Breast epithelium (tissue), 4 donors: ENCODE measurements around the gene WDR87. TPM values are rescaled to one million over a fixed set of nuclear protein-coding genes. Genes with fewer than 3 reads are reported as not detected.
"Not testable (repeated sequence)": the region's sequence is repeated elsewhere in the genome, so short reads cannot be mapped to it uniquely, and the experiment has no call there.

ENCODE experiments used
- DNase-seq, 2 donors: peaks; one replicate each; pipeline ENCODE4 v3.0.0-alpha.2; 2019; ENCODE audit warnings: low spot score in 2 of 2
- H3K27ac ChIP-seq, 2 donors: fragments of 200-600 bp; sonication (generic) in 1 of 2; one replicate each; pipeline ENCODE4 v1.5.1; 2016 to 2019; ENCODE audit warnings: mild to moderate bottlenecking in 1 of 2
- H3K27me3 ChIP-seq, 2 donors: fragments of 200-600 bp; sonication (generic) in 1 of 2; one replicate each; pipeline versions ENCODE4 v1.5.1 to v1.6.0; 2017 to 2019; ENCODE audit warnings: control low read depth in 1 of 2, mild to moderate bottlenecking in 1 of 2
- H3K36me3 ChIP-seq: fragments of 200-600 bp; one replicate; pipeline ENCODE4 v1.5.1; 2019
- H3K4me1 ChIP-seq, 2 donors: fragments of 200-600 bp; sonication (generic); one replicate each; pipeline ENCODE4 v1.5.1; 2016 to 2019; ENCODE audit warnings: control low read depth in 1 of 2
- H3K4me3 ChIP-seq, 3 donors: fragments of 200-600 bp; sonication (generic); 1 replicate in 2 of 3; 2 replicates in 1 of 3; pipeline ENCODE4 v1.5.1; 2016 to 2019; ENCODE audit warnings: mild to moderate bottlenecking in 3 of 3, moderate library complexity in 2 of 3
- H3K9me3 ChIP-seq, 2 donors: fragments of 200-600 bp; sonication (generic) in 1 of 2; one replicate each; pipeline ENCODE4 v1.5.1; 2016 to 2019; ENCODE audit warnings: control low read depth in 1 of 2
- POLR2A ChIP-seq: fragments of 450-650 bp; IDR thresholded peaks from one replicate; pipeline ENCODE4 v1.6.1; 2016; ENCODE audit warnings: antibody characterized with exemption, mild to moderate bottlenecking, moderate library complexity
- POLR2AphosphoS5 ChIP-seq, 3 donors: sonication (generic); formaldehyde crosslinking; IDR thresholded peaks; one replicate each; pipeline ENCODE4 v1.6.1; 2017; ENCODE audit warnings: antibody characterized with exemption in 3 of 3
- intact Hi-C: fragments of 100-400 bp; cut with DNase I; formaldehyde crosslinking; loops from one replicate; pipeline ENCODE4 v1.15.1; 2023; ENCODE audit warnings: low total_unique reads
- total RNA-seq, 3 donors: library from RNA; depleted of rRNA; stranded (reverse); fragments of >200 nt; gene quantifications; one replicate each; pipeline ENCODE4 v1.1.0, GENCODE V29; 2016
- TF ChIP-seq, protein P1 (sequence below), 3 donors: fragments of 450-650 bp; IDR thresholded peaks; one replicate each; pipeline ENCODE4 v1.5.1; 2016 to 2017; ENCODE audit warnings: antibody characterized with exemption in 3 of 3, mild to moderate bottlenecking in 3 of 3, moderate library complexity in 3 of 3

The WDR87 gene
- total RNA-seq, 3 donors from 2014 or later = not detected

DNA sequence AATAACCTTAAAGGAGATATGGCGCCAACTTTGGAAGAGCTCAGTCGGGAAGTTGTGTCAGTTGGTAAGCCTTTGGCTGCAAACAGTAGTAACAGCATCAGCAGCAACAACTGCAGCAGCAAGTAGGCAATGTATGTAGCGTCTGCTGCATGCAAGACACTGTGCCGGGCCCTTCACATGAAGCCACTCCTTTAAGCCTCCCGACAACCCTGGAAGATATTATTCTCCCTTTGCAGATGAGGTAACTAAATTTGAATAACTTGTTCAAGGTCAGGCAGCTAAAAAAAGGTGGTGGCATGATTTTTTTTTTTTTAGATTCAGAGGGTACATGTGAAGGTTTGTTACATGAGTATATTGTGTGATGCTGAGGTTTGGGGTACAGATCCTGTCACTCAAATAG is 20.3 kb upstream of the WDR87 start:
- no peak for DNase-seq
- TF ChIP-seq POLR2AphosphoS5 (IDR thresholded peaks at IDR 0.05) = no peak
- intact Hi-C loops = no loop called here

DNA sequence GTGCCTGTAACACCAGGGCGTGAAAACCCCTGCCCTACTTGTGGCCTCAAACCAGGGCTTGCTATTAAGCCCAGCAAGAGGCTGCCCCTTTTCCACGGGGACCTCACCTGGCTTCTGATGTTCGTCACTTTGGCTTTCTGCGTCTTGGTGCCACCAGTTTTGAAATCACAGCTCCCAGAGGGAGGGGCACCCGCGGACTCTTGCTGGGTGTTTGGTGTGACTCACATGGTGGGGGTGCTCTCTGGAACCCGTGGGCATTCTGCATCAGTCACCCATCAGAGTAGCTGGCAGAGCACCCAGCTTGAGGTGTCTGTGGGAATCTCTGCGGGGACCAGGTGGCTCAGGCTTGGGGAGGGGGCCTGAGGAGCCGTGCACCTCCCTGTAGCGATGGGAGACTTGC is 19.9 kb upstream of the WDR87 start:
- Histone ChIP-seq H3K27ac (no peak overlapping the region), H3K4me1 (no peaks in the 10 kb centered on the region), H3K36me3 (no peaks in the 10 kb centered on the region), H3K4me3 (no peak overlapping the region), H3K9me3 (no peaks in the 10 kb centered on the region), H3K27me3 (no peaks in the 10 kb centered on the region)
- intact Hi-C loops = no loop called here
- no peak for DNase-seq
- TF ChIP-seq POLR2A (no peak), POLR2AphosphoS5 (IDR thresholded peaks at IDR 0.05) (no peak)
- TF ChIP-seq, protein P1, sequence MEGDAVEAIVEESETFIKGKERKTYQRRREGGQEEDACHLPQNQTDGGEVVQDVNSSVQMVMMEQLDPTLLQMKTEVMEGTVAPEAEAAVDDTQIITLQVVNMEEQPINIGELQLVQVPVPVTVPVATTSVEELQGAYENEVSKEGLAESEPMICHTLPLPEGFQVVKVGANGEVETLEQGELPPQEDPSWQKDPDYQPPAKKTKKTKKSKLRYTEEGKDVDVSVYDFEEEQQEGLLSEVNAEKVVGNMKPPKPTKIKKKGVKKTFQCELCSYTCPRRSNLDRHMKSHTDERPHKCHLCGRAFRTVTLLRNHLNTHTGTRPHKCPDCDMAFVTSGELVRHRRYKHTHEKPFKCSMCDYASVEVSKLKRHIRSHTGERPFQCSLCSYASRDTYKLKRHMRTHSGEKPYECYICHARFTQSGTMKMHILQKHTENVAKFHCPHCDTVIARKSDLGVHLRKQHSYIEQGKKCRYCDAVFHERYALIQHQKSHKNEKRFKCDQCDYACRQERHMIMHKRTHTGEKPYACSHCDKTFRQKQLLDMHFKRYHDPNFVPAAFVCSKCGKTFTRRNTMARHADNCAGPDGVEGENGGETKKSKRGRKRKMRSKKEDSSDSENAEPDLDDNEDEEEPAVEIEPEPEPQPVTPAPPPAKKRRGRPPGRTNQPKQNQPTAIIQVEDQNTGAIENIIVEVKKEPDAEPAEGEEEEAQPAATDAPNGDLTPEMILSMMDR (IDR thresholded peaks at IDR 0.05) = no peak

More for the DNA sequence above, 20.3 kb upstream of the WDR87 start:
- H3K36me3 ChIP-seq = no peaks in the 10 kb centered on the region
- H3K27ac ChIP-seq = no peak overlapping the region
- no peaks in the 10 kb centered on the region for H3K9me3 ChIP-seq
- no peaks in the 10 kb centered on the region for H3K27me3 ChIP-seq
- H3K4me3 ChIP-seq = no peak overlapping the region
- no peaks in the 10 kb centered on the region for H3K4me1 ChIP-seq

DNA sequence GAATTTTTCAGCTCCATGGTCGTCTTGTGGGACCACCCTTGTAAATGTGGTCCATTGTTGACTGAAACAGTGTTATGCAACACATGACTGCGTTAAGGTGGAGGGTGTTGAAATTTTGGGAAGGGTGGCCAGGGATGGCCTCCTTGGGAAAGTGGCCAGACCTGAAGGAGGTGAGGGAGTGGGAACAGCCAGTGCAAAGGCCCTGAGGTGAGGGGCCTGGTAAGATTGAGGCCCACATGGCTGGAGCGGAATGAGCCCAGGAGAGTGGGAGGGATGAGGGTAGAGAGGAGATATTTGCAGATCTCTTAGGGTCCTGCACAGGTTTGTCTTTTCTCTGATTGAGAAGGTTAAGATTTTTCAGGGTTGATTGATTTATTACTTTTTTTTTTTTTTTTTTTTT is 18.8 kb upstream of the WDR87 start:
- no peaks in the 10 kb centered on the region for H3K9me3 ChIP-seq
- no peaks in the 10 kb centered on the region for H3K4me1 ChIP-seq
- no peaks in the 10 kb centered on the region for H3K27me3 ChIP-seq
- no peak overlapping the region for H3K27ac ChIP-seq
- H3K4me3 ChIP-seq = no peak overlapping the region
- no peak for DNase-seq
- no peak for TF ChIP-seq POLR2A
- TF ChIP-seq POLR2AphosphoS5 (IDR thresholded peaks at IDR 0.05) = no peak
- TF ChIP-seq, protein P1 (IDR thresholded peaks at IDR 0.05) = no peak
- no peaks in the 10 kb centered on the region for H3K36me3 ChIP-seq
- intact Hi-C loops = no loop called here

DNA sequence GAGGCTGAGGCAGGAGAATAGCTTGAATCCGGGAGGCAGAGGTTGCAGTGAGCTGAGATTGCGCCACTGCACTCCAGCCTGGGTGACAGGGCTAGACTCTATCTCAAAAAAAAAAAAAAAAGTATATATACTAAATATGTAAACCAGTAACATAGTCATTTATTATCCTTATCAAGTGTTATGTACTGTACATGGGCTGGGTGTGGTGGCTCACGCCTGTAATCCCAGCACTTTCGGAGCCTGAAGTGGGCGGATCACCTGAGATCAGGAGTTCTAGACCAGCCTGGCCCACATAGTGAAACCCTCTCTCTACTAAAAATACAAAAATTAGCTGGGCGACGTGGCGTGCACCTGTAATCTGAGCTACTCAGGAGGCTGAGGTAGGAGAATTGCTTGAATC is 18.2 kb upstream of the WDR87 start:
- DNase-seq, H3K9me3 ChIP-seq, H3K36me3 ChIP-seq, intact Hi-C loops, H3K27ac ChIP-seq, H3K4me3 ChIP-seq, H3K4me1 ChIP-seq, H3K27me3 ChIP-seq: not testable (repeated sequence)

DNA sequence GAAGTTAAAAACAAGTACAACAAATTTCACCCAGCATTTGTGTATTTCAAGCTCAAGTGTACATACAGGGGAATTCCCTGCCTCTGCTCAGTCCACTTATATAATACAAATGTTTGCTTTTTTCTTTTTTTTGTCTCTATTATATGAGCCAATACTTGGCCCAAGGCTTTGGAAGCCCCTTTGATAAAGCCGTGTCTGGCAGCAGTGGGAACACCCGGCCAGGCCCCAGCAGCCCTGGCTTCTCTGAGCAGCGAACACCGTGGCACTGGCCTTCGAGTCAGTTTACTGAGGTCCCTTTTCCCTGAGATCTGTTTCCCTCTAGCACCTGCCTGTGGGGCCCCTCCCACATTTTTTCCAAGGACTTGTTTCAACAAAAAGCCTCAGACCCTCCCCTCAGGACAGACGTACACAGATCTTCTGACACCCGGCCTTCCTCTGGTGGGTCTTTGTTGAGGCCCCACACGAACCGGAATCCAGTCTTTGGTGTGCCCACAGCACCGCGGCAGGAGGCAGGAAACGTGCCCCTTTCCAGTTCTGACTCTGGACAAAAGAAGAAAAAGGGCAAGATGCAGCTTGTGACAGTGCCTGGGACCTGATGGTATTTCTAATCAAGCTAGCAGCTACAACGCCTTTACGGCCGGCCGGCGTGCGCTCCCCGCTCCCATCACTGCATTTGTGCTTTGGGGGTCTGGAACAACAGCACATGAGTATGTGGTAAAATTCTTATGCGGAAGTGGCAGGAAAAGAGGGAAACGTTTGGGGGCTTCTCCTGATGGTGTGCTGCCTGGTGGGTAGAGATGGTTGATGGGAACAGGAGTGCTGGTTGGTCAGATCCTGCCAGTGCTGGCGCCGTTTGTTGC is 14.4 kb upstream of the WDR87 start:
- intact Hi-C loops = no loop called here
- H3K4me3 ChIP-seq = no peak overlapping the region
- H3K36me3 ChIP-seq = no peaks in the 10 kb centered on the region
- peak overlapping the region in 1 of 2 donors; percentile 21 for H3K27ac ChIP-seq
- no peaks in the 10 kb centered on the region for H3K9me3 ChIP-seq
- TF ChIP-seq POLR2A = no peak
- TF ChIP-seq POLR2AphosphoS5 (IDR thresholded peaks at IDR 0.05) = no peak
- TF ChIP-seq, protein P1 (IDR thresholded peaks at IDR 0.05) = no peak
- H3K27me3 ChIP-seq = no peaks in the 10 kb centered on the region
- H3K4me1 ChIP-seq = no peaks in the 10 kb centered on the region
- DNase-seq = no peak

DNA sequence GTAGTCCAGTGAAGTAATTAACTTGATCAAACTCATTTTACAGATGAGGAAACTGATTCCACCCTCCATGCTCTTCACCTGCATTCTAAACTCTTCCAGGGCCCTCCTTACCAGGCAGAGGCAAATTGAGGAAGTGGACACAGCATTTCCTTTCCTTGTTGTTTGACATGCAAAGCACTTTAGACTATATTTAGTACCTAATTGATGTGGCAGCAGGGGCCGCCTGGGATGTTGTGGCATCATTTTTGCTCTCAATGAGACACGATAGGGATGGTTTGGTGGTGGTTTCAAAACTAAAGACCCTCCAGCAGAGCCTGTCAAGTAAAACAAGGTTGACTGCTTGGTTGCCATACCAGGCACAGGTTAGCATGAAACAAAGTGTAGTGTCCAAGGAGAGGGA is 8.5 kb upstream of the WDR87 start:
- Histone ChIP-seq H3K36me3 (no peaks in the 10 kb centered on the region), H3K9me3 (no peaks in the 10 kb centered on the region), H3K4me1 (no peaks in the 10 kb centered on the region), H3K27me3 (no peaks in the 10 kb centered on the region), H3K27ac (no peak overlapping the region), H3K4me3 (no peak overlapping the region)
- TF ChIP-seq, protein P1 (IDR thresholded peaks at IDR 0.05) = no peak
- no peak for TF ChIP-seq POLR2AphosphoS5 (IDR thresholded peaks at IDR 0.05)
- TF ChIP-seq POLR2A = no peak
- DNase-seq = no peak
- intact Hi-C loops = no loop called here
